KMS-11 (cell line): ENCODE results near the gene HDAC7.

ENCODE experiments used
- H2AFZ ChIP-seq: fragments of 200-600 bp; sonication (generic); 2 replicates; pipeline ENCODE4 v1.6.1; 2016; ENCODE audit warnings: antibody characterized with exemption, mixed run types, low read depth
- H3K27ac ChIP-seq: fragments of 200-600 bp; sonication (generic); 2 replicates; pipeline ENCODE4 v1.6.1; 2016; ENCODE audit warnings: mild to moderate bottlenecking, mixed run types
- H3K27me3 ChIP-seq: fragments of 200-600 bp; sonication (generic); 2 replicates; pipeline ENCODE4 v1.6.1; 2017; ENCODE audit warnings: mild to moderate bottlenecking, low read depth, mixed run types, moderate library complexity; ENCODE audit not compliant: insufficient read depth
- H3K36me3 ChIP-seq: fragments of 200-600 bp; sonication (generic); 2 replicates; pipeline ENCODE4 v1.6.1; 2017; ENCODE audit warnings: mild to moderate bottlenecking, mixed run types; ENCODE audit not compliant: insufficient read depth
- H3K4me1 ChIP-seq: fragments of 200-600 bp; sonication (generic); 2 replicates; pipeline ENCODE4 v1.6.1; 2016; ENCODE audit warnings: mild to moderate bottlenecking, low read depth, mixed run types; ENCODE audit not compliant: poor library complexity, severe bottlenecking
- H3K4me2 ChIP-seq: fragments of 200-600 bp; sonication (generic); 2 replicates; pipeline ENCODE4 v1.7.0; 2016; ENCODE audit warnings: mild to moderate bottlenecking, mixed run types
- H3K4me3 ChIP-seq: fragments of 200-600 bp; sonication (generic); IDR thresholded peaks from 2 replicates; pipeline ENCODE4 v1.6.1; 2017; ENCODE audit warnings: low read depth, low read length, mixed read lengths; ENCODE audit not compliant: insufficient read depth
- H3K79me2 ChIP-seq: fragments of 200-600 bp; sonication (generic); 2 replicates; pipeline ENCODE4 v1.6.1; 2016; ENCODE audit warnings: low read depth, mixed run types; ENCODE audit not compliant: insufficient read depth
- H3K9ac ChIP-seq: fragments of 200-600 bp; sonication (generic); 2 replicates; pipeline ENCODE4 v1.6.1; 2016; ENCODE audit warnings: mild to moderate bottlenecking, mixed run types
- H4K20me1 ChIP-seq: fragments of 200-600 bp; sonication (generic); 2 replicates; pipeline ENCODE4 v1.6.1; 2016; ENCODE audit warnings: mild to moderate bottlenecking, mixed run types; ENCODE audit not compliant: insufficient read depth
- TF ChIP-seq, protein P1 (sequence below): fragments of 200-600 bp; sonication (generic); conservative IDR thresholded peaks from 2 replicates; pipeline ENCODE4 v1.6.1; 2017; ENCODE audit warnings: low read depth, mild to moderate bottlenecking, antibody characterized with exemption, low read length, moderate library complexity, mixed read lengths

The HDAC7 gene

DNA sequence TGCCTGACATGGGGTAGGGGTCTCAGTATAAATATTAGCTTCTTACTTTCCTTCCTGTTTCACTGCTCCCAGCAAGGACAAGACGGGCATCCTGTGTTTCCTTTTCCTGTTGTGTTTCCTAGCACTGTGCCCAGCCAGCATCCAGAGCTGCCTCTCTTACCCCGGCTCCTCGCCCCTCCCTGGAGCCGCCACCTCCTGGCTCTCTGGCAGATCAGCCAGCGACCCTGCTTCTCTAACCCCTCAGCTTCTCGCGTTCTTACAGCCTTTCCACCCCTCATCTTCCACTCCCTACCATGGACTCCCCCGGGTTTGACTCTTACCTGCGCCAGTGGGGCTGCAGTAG is 17.8 kb downstream of the HDAC7 start:
- Histone ChIP-seq H3K4me2 (no peak overlapping the region), H3K27me3 (no peaks in the 10 kb centered on the region), H3K4me3 (no peak overlapping the region), H4K20me1 (no peaks in the 10 kb centered on the region), H3K36me3 (no peaks in the 10 kb centered on the region; the same call in 1 of the 2 replicates), H3K9ac (no peak overlapping the region), H2AFZ (no peak overlapping the region), H3K4me1 (peaks cover 49% of the 10 kb centered on the region), H3K27ac (no peak overlapping the region; the same call in 1 of the 2 replicates), H3K79me2 (peaks cover 59% of the 10 kb centered on the region)
- TF ChIP-seq, protein P1, sequence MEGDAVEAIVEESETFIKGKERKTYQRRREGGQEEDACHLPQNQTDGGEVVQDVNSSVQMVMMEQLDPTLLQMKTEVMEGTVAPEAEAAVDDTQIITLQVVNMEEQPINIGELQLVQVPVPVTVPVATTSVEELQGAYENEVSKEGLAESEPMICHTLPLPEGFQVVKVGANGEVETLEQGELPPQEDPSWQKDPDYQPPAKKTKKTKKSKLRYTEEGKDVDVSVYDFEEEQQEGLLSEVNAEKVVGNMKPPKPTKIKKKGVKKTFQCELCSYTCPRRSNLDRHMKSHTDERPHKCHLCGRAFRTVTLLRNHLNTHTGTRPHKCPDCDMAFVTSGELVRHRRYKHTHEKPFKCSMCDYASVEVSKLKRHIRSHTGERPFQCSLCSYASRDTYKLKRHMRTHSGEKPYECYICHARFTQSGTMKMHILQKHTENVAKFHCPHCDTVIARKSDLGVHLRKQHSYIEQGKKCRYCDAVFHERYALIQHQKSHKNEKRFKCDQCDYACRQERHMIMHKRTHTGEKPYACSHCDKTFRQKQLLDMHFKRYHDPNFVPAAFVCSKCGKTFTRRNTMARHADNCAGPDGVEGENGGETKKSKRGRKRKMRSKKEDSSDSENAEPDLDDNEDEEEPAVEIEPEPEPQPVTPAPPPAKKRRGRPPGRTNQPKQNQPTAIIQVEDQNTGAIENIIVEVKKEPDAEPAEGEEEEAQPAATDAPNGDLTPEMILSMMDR = no peak

GRCh38 chr12:47801170-47801903 is 18.4 kb downstream of the HDAC7 start:
- no peak overlapping the region for H3K4me2 ChIP-seq

DNA sequence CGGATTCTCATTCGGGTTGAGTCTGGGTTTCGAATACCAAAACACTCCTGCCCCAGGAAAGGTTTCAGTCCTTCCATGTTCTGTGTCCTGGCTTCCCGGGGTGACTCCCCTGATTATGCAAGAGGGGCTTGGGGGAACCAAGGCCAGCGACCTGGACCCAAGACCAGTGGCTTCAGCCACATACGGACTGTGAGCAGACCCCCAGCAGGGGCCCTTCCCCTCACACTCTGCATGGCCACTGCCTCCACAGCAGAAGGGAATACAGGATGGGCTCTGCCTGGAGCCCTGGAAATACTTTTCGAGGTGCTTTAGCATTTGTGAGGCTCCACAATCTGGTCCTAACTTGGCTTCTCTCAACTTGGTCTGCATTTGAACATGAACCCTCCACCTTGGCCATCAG is 19.1 kb downstream of the HDAC7 start:
- no peak overlapping the region for H2AFZ ChIP-seq
- H3K27me3 ChIP-seq = no peaks in the 10 kb centered on the region
- H3K4me2 ChIP-seq = no peak overlapping the region
- H3K79me2 ChIP-seq = peaks cover 46% of the 10 kb centered on the region
- no peak overlapping the region for H3K9ac ChIP-seq
- no peak overlapping the region for H3K4me3 ChIP-seq
- H3K36me3 ChIP-seq = no peaks in the 10 kb centered on the region; the same call in 1 of the 2 replicates
- no peak overlapping the region for H3K27ac ChIP-seq
- H4K20me1 ChIP-seq = no peaks in the 10 kb centered on the region
- peaks cover 36% of the 10 kb centered on the region for H3K4me1 ChIP-seq
- TF ChIP-seq, protein P1 = no peak

More at GRCh38 chr12:47801170-47801903, 18.4 kb downstream of the HDAC7 start:
- TF ChIP-seq, protein P1 = no peak
- no peak overlapping the region for H3K9ac ChIP-seq
- H3K4me1 ChIP-seq = peaks cover 44% of the 10 kb centered on the region
- no peaks in the 10 kb centered on the region for H4K20me1 ChIP-seq
- no peaks in the 10 kb centered on the region; the same call in 1 of the 2 replicates for H3K36me3 ChIP-seq
- peaks cover 54% of the 10 kb centered on the region for H3K79me2 ChIP-seq
- H3K27me3 ChIP-seq = no peaks in the 10 kb centered on the region
- no peak overlapping the region for H3K4me3 ChIP-seq
- H3K27ac ChIP-seq = no peak overlapping the region; the same call in 1 of the 2 replicates
- no peak overlapping the region for H2AFZ ChIP-seq

GRCh38 chr12:47799357-47799955 is 20.2 kb downstream of the HDAC7 start:
- Histone ChIP-seq H3K27me3 (no peaks in the 10 kb centered on the region), H3K4me3 (no peak overlapping the region), H3K4me1 (peaks cover 27% of the 10 kb centered on the region), H3K27ac (no peak overlapping the region), H3K4me2 (no peak overlapping the region), H3K9ac (no peak overlapping the region), H2AFZ (no peak overlapping the region), H3K36me3 (no peaks in the 10 kb centered on the region), H4K20me1 (no peaks in the 10 kb centered on the region), H3K79me2 (peaks cover 35% of the 10 kb centered on the region; the same call in 1 of the 2 replicates)
- TF ChIP-seq, protein P1 = no peak
